Stimulated activated CD8-positive, alpha-beta memory T cell treated with anti-CD3 and anti-CD28 coated beads, Interleukin-4, amount 100 ng/mL, for 4 hours (primary cell): Measurements from ENCODE around the gene ALDH16A1.
A peak's percentile ranks its signal among the peaks of the same experiment; 100 is the strongest.
"Not testable (repeated sequence)": the region's sequence is repeated elsewhere in the genome, so short reads cannot be mapped to it uniquely, and the experiment has no call there.

Experiments used
- DNase-seq, 2 donors: peaks; one replicate each; pipeline ENCODE4 v3.0.0-alpha.2; 2020; ENCODE audit warnings: low read depth in 2 of 2, low spot score in 1 of 2

Gene ALDH16A1

GRCh38 chr19:49439836-49440235, 13.2 kb upstream of the ALDH16A1 start:
- no peak for DNase-seq

- DNase-seq, result no peak
These were observed 12.4 kb upstream of the ALDH16A1 start for GRCh38 chr19:49440439-49441209.

- DNase-seq, result no peak
These were observed 11.6 kb upstream of the ALDH16A1 start, which contains the start of gene SLC17A7 for GRCh38 chr19:49441210-49441959. Gene SLC17A7, minus strand, starts transcription at chr19:49441527. Its CDS starts 148 bp downstream, at chr19:49441379.

- no peak for DNase-seq
These were observed 11.1 kb upstream of the ALDH16A1 start for GRCh38 chr19:49441960-49442350.

GRCh38 chr19:49442354-49442753, 10.7 kb upstream of the ALDH16A1 start:
- no peak for DNase-seq

GRCh38 chr19:49442771-49443365, 10.2 kb upstream of the ALDH16A1 start:
- DNase-seq, result no peak

- DNase-seq, result peak; percentile 83 to 87
These were observed 9.5 kb upstream of the ALDH16A1 start for GRCh38 chr19:49443366-49444099.

GRCh38 chr19:49444100-49444700, 8.8 kb upstream of the ALDH16A1 start:
- not testable (repeated sequence) for DNase-seq

- no peak for DNase-seq
These were observed 7.0 kb upstream of the ALDH16A1 start for GRCh38 chr19:49445997-49446396.

- no peak for DNase-seq
These were observed 5.3 kb upstream of the ALDH16A1 start for GRCh38 chr19:49447485-49448431.

- DNase-seq, result no peak
These were observed 4.6 kb upstream of the ALDH16A1 start for GRCh38 chr19:49448432-49448786.

GRCh38 chr19:49450405-49450804, 2.6 kb upstream of the ALDH16A1 start:
- no peak for DNase-seq

- DNase-seq, result peak; percentile 90 to 92
These were observed 1.4 kb upstream of the ALDH16A1 start, which contains the start of gene PIH1D1 for GRCh38 chr19:49451430-49452181. Gene PIH1D1, minus strand, starts transcription at chr19:49451814. Its CDS starts 240 bp downstream, at chr19:49451574.

- DNase-seq, result no peak
These were observed 774 bp downstream of the ALDH16A1 start for GRCh38 chr19:49453757-49454240.

GRCh38 chr19:49455773-49456172, 2.7 kb downstream of the ALDH16A1 start:
- DNase-seq, result no peak

GRCh38 chr19:49456326-49456725, 3.3 kb downstream of the ALDH16A1 start:
- DNase-seq, result no peak

GRCh38 chr19:49458567-49458903, 5.5 kb downstream of the ALDH16A1 start:
- no peak for DNase-seq

GRCh38 chr19:49459388-49459787, 6.4 kb downstream of the ALDH16A1 start:
- no peak for DNase-seq

- DNase-seq, result not testable (repeated sequence)
These were observed 8.1 kb downstream of the ALDH16A1 start for GRCh38 chr19:49461130-49461529.
